Heart left ventricle (tissue), 16 donors: ENCODE measurements around the gene CD83. TPM values are rescaled to one million over a fixed set of nuclear protein-coding genes. Genes with fewer than 3 reads are reported as not detected.

Source experiments
- ATAC-seq, 4 donors: fragments of 200-7000 bp; cut with Tn5 transposase; one replicate each; pipeline ENCODE4 v1.9.1; 2020 to 2022; ENCODE audit warnings: moderate library complexity in 4 of 4, mild to moderate bottlenecking in 3 of 4, moderate number of reproducible peaks in 1 of 4
- DNase-seq, 5 donors: peaks; one replicate each; pipeline ENCODE4 v3.0.0-alpha.2; 2020
- H3K27ac ChIP-seq, 12 donors: fragments of 200-600 bp; sonication (generic) in 4 of 12; one replicate each; pipeline versions ENCODE4 v1.5.0 to v1.8.0; 2016 to 2022; ENCODE audit warnings: mild to moderate bottlenecking in 2 of 12
- H3K27me3 ChIP-seq, 9 donors: fragments of 200-600 bp; sonication (generic) in 2 of 9; one replicate each; pipeline versions ENCODE4 v1.5.1 to v1.8.0; 2016 to 2022; ENCODE audit warnings: mild to moderate bottlenecking in 3 of 9
- H3K36me3 ChIP-seq, 9 donors: fragments of 200-600 bp; sonication (generic) in 2 of 9; one replicate each; pipeline versions ENCODE4 v1.5.0 to v1.8.0; 2018 to 2022; ENCODE audit warnings: mild to moderate bottlenecking in 2 of 9
- H3K4me1 ChIP-seq, 12 donors: fragments of 200-600 bp; sonication (generic) in 4 of 12; one replicate each; pipeline versions ENCODE4 v1.5.0 to v1.8.0; 2016 to 2022; ENCODE audit warnings: mild to moderate bottlenecking in 3 of 12
- H3K4me3 ChIP-seq, 12 donors: fragments of 200-600 bp; sonication (generic) in 4 of 12; one replicate each; pipeline versions ENCODE4 v1.5.0 to v1.8.0; 2017 to 2022; ENCODE audit warnings: mild to moderate bottlenecking in 9 of 12, moderate library complexity in 4 of 12
- H3K9me3 ChIP-seq, 12 donors: fragments of 200-600 bp; sonication (generic) in 4 of 12; one replicate each; pipeline versions ENCODE4 v1.5.0 to v1.8.0; 2016 to 2022; ENCODE audit warnings: mild to moderate bottlenecking in 1 of 12
- CTCF ChIP-seq, 12 donors: fragments of 200-600 bp; sonication (generic) in 4 of 12; IDR thresholded peaks; one replicate each; pipeline versions ENCODE4 v1.5.0 to v1.8.0; 2018 to 2022; ENCODE audit warnings: antibody characterized with exemption in 12 of 12, mild to moderate bottlenecking in 5 of 12
- POLR2A ChIP-seq, 2 donors: fragments of 450-650 bp; IDR thresholded peaks; one replicate each; pipeline ENCODE4 v1.6.1; 2017; ENCODE audit warnings: antibody characterized with exemption in 2 of 2, mild to moderate bottlenecking in 2 of 2, moderate library complexity in 2 of 2
- WGBS, 4 donors: extraction: QIAGEN DNeasy Blood & Tissue Kit in 2 of 4; methylation state at CpG; one replicate each; pipeline versions ENCODE4 v1.1.5 to v1.1.7; 2013 to 2018; 5-methylcytosine and 5-hydroxymethylcytosine counted together
- intact Hi-C, 10 donors: fragments of 100-400 bp; cut with DNase I; formaldehyde crosslinking; loops; one replicate each; pipeline versions ENCODE4 v1.11.1 to v1.14.2; 2022
- polyA plus RNA-seq, 2 donors: library from polyadenylated mRNA; stranded (reverse); fragments of 200-250 nt; gene quantifications; one replicate each; pipeline ENCODE4 v1.2.3, GENCODE V29; 2013
- total RNA-seq, 9 donors: library from RNA; depleted of rRNA in 2 of 9; stranded (reverse); fragments of >200 nt in 2 of 9; fragmentation: NEBNext Ultra II Directional in 3 of 9; extraction: Animal tissue kit (Norgen Biotek cat#: 25700) in 3 of 9; gene quantifications; one replicate each; pipeline versions ENCODE4 v1.1.0 to v1.2.4, GENCODE V29; 2016 to 2023
- donor health status: ischemic (EF 13 %, LVEDD 7.1; RV severe dilation, severe dysfunction).
- donor health status: healthy with polysubstance abuse.
- donor health status: DM: no; HTN: yes; CAD: no.
- donor health status: DM: no; HTN: no; CAD: no.
- donor health status: ischemic (EF 25% LVEDD 6.9; RV normal size, moderate dysfunction).
- donor health status: ischemic (EF 25% LVEDD 5.7; RV mildly dilated, moderate dysfunction).
- donor health status: healthy.
- donor health status: DM: yes; HTN: yes; CAD: no.
- donor health status: ischemic (EF 35%, LVEDD 5.7; RV mildly dilated, moderate dysfunction).
- donor health status: nonischemic (EF 11% LVEDD 7.7; RV severe dilation, severe dysfunction).
- donor health status: DM: yes; HTN: yes; CAD: no.
- donor health status: PGD.
- donor health status: ischemic (EF 29% LVEDD 5.4; RV normal size, mild dysfunction).
- donor health status: nonischemic (EF 23%, LVEDD 6.1; RV moderate dilation, normal function).

CD83 gene
- total and polyA plus RNA-seq, 11 donors, result 0.38 to 10.3 (median 1.9) TPM

GRCh38 chr6:14130435-14131075 lies 13.0 kb downstream of the CD83 start:
- Histone ChIP-seq H3K27me3 (no peaks in the 10 kb centered on the region), H3K4me3 (no peak overlapping the region), H3K4me1 (peaks cover 0 to 14% (median 2%) of the 10 kb centered on the region in 12 donors), H3K36me3 (peaks cover 0 to 30% (median 5%) of the 10 kb centered on the region in 9 donors), H3K27ac (no peak overlapping the region), H3K9me3 (no peaks in the 10 kb centered on the region)
- no peak for ATAC-seq
- intact Hi-C loops, result loop anchor here in 3 of 10 donors (5.0 kb wide), 1 partner anchor 1492 kb away; no protein-coding TSS in a partner anchor
- no peak for TF ChIP-seq CTCF (IDR thresholded peaks at IDR 0.05)
- TF ChIP-seq POLR2A (IDR thresholded peaks at IDR 0.05), result no peak
- WGBS, 4 donors, result 86 to 92% (median 88%) methylated on average over 15 of the region's 15 CpGs
- DNase-seq, result no peak

DNA sequence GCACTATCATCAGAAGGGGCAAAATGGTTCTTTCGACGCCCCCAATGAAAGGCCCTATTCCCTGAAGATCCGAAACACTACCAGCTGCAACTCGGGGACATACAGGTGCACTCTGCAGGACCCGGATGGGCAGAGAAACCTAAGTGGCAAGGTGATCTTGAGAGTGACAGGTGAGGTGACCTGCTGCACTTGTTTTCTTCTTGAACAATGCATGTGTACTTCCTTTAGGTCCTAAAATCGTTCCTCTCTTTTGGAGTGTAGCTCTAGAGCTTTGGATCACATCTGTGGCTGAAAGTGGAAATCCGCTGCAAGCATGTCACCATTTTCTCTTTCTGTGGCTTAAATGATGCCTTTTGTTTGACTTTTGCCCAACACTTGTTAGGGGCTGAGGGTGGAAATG lies 14.0 kb downstream of the CD83 start:
- Histone ChIP-seq H3K9me3 (no peaks in the 10 kb centered on the region), H3K4me1 (peaks cover 0 to 11% (median 2%) of the 10 kb centered on the region in 12 donors), H3K27me3 (no peaks in the 10 kb centered on the region), H3K36me3 (peaks cover 0 to 34% (median 10%) of the 10 kb centered on the region in 9 donors), H3K27ac (no peak overlapping the region), H3K4me3 (no peak overlapping the region)
- ATAC-seq, result no peak
- DNase-seq, result no peak
- 86 to 98% (median 96%) methylated on average over 7 of the region's 7 CpGs for WGBS, 4 donors
- TF ChIP-seq POLR2A (IDR thresholded peaks at IDR 0.05) (no peak), CTCF (IDR thresholded peaks at IDR 0.05) (no peak)
- intact Hi-C loops, result loop anchor here in 3 of 10 donors (5.0 kb wide), 1 partner anchor 1491 kb away; no protein-coding TSS in a partner anchor

DNA sequence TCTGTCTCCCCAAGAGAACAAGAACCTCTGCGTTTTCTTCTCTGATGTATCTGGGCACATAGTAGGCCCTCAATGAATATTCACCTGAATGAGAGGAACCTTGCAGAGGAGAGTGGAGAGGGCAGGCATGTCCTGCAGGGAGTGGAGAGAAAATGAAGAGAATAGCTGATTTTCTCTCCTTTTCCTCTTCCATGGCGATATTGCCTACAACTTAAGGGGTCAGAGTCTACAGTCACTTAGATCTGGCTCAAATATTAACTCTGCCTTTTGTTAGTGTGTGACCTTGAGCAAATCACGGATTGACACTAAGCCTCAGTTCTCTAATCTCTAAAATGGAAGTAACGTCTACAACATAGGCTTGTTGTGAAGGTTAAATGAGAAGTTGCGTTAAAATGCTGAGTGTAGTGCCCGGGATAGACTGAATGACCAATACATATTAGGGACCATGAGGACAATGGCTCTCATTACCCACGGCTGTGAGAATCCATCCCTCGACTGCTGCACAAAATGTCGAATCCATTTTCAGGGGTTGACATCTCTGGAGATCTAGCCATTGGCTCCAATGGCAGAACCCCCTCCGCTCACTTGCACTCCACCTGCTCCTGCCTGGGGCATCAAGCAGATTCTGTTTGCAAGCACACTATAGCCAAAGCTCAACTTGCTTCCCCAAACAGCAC lies 14.8 kb downstream of the CD83 start:
- Histone ChIP-seq H3K9me3 (no peaks in the 10 kb centered on the region), H3K4me3 (no peak overlapping the region), H3K4me1 (peaks cover 0 to 11% (median 2%) of the 10 kb centered on the region in 12 donors), H3K27ac (no peak overlapping the region), H3K27me3 (no peaks in the 10 kb centered on the region), H3K36me3 (peaks cover 0 to 34% (median 10%) of the 10 kb centered on the region in 9 donors)
- no peak for ATAC-seq
- TF ChIP-seq POLR2A (IDR thresholded peaks at IDR 0.05) (no peak), CTCF (IDR thresholded peaks at IDR 0.05) (no peak)
- intact Hi-C loops, result loop anchor here in 3 of 10 donors (5.0 kb wide), 1 partner anchor 1490 kb away; no protein-coding TSS in a partner anchor
- 96 to 97% (median 97%) methylated on average over 10 of the region's 10 CpGs for WGBS, 4 donors
- no peak for DNase-seq

DNA sequence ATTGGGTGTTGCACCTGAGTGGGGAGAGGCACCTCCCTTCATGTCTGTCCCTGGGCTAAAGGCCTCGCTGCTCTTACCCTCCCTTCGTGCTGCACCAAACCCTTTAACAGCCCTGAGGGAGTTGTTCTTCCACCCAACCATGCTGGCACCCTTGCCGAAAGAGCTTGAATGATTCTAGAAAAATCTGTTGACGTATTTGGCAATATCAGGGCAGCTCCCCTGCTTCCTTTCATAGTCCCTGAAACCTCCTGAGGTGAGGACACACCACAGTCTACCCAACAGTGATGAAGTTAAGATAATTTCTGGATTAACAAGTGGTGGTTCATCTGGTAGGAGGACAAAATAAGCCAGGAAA lies 15.3 kb downstream of the CD83 start:
- WGBS, 4 donors, result 96 to 100% (median 98%) methylated on average over 4 of the region's 4 CpGs
- ATAC-seq, result no peak
- H3K9me3 ChIP-seq, result no peaks in the 10 kb centered on the region
- no peak overlapping the region for H3K4me3 ChIP-seq
- no peak for DNase-seq
- H3K27me3 ChIP-seq, result no peaks in the 10 kb centered on the region
- TF ChIP-seq CTCF (IDR thresholded peaks at IDR 0.05), result no peak
- no peak for TF ChIP-seq POLR2A (IDR thresholded peaks at IDR 0.05)
- H3K36me3 ChIP-seq, result peaks cover 0 to 34% (median 10%) of the 10 kb centered on the region in 9 donors
- no peak overlapping the region for H3K27ac ChIP-seq
- H3K4me1 ChIP-seq, result peaks cover 0 to 11% (median 2%) of the 10 kb centered on the region in 12 donors
- intact Hi-C loops, result loop anchor here in 3 of 10 donors (5.0 kb wide), 1 partner anchor 1489 kb away; no protein-coding TSS in a partner anchor
